ENCODE data around the gene RCC1. TPM values are rescaled to one million over a fixed set of nuclear protein-coding genes. Genes with fewer than 3 reads are reported as not detected.
A peak's percentile ranks its signal among the peaks of the same experiment; 100 is the strongest.
"Not testable (repeated sequence)": the region's sequence is repeated elsewhere in the genome, so short reads cannot be mapped to it uniquely, and the experiment has no call there.

RCC1 gene
- total and polyA plus RNA-seq, 2 experiments from 2014 or later: 36.9 to 97.4 TPM

- TF ChIP-seq ZNF462 (CRISPR knock-in tag; IDR thresholded peaks at IDR 0.05) (no peak), ZNF114 (CRISPR knock-in tag; IDR thresholded peaks at IDR 0.05) (no peak), REST (IDR thresholded peaks at IDR 0.05; ENCODE audit: unreplicated experiment) (no peak)
These were observed 66.1 kb downstream of the RCC1 start (continued) for GRCh38 chr1:28571911-28572310.

GRCh38 chr1:28572891-28573290 is 67.0 kb downstream of the RCC1 start:
- not testable (repeated sequence) for H3K4me1 ChIP-seq (ENCODE audit: insufficient read depth); H3K79me2 ChIP-seq (replicated peaks; ENCODE audit: insufficient read depth); H3K9me3 Mint-ChIP-seq; H3K4me3 ChIP-seq; H3K4me2 ChIP-seq; H3K9me2 ChIP-seq (ENCODE audit: insufficient read depth); H3K4me1 Mint-ChIP-seq; H3K27me3 ChIP-seq (ENCODE audit: insufficient read depth); H3K4me3 Mint-ChIP-seq; H3K27me3 Mint-ChIP-seq (ENCODE audit: insufficient read depth, low read depth, poor library complexity); H2AFZ ChIP-seq; DNase-seq (ENCODE audit: low spot score); H4K20me1 ChIP-seq (replicated peaks; ENCODE audit: insufficient read depth); ATAC-seq; H3K27ac Mint-ChIP-seq
- Histone ChIP-seq H3K36me3 (ENCODE audit: insufficient read depth) (peaks cover 15% of the 10 kb centered on the region), H3F3A (replicated peaks; ENCODE audit: low read depth) (peaks cover 30% of the 10 kb centered on the region), H3K27ac (ENCODE audit: low read depth) (0 out of 2 replicates have a peak overlapping the region, but pooled peaks have one; percentile 32)
- peaks cover 54% of the 10 kb centered on the region for H3K36me3 Mint-ChIP-seq (ENCODE audit: low read depth)

Measured in GM23338 (cell line).